Right atrium auricular region (tissue), 2 donors: ENCODE data around the gene KIF13A. TPM values are rescaled to one million over a fixed set of nuclear protein-coding genes. Genes with fewer than 3 reads are reported as not detected.
"Not testable (repeated sequence)": the region's sequence is repeated elsewhere in the genome, so short reads cannot be mapped to it uniquely, and the experiment has no call there.

ENCODE experiments used
- DNase-seq: peaks from one replicate; pipeline ENCODE4 v3.0.0-alpha.2; 2019; ENCODE audit warnings: low spot score
- H3K27ac ChIP-seq, 2 donors: fragments of 200-600 bp; sonication (generic); 1 replicate in 1 of 2; 2 replicates in 1 of 2; pipeline ENCODE4 v1.5.1; 2016 to 2019
- H3K27me3 ChIP-seq, 2 donors: fragments of 200-600 bp; sonication (generic); one replicate each; pipeline versions ENCODE4 v1.5.1 to v1.6.0; 2017 to 2019
- H3K36me3 ChIP-seq: fragments of 200-600 bp; sonication (generic); one replicate; pipeline ENCODE4 v1.5.1; 2016
- H3K4me1 ChIP-seq, 2 donors: fragments of 200-600 bp; sonication (generic); one replicate each; pipeline versions ENCODE4 v1.5.1 to v1.6.0; 2017 to 2019
- H3K4me3 ChIP-seq, 2 donors: fragments of 200-600 bp; sonication (generic); 1 replicate in 1 of 2; 2 replicates in 1 of 2; pipeline ENCODE4 v1.5.1; 2017 to 2019; ENCODE audit warnings: mild to moderate bottlenecking in 1 of 2, moderate library complexity in 1 of 2
- H3K9me3 ChIP-seq, 2 donors: fragments of 200-600 bp; sonication (generic); one replicate each; pipeline ENCODE4 v1.5.1; 2019
- CTCF ChIP-seq, 2 donors: fragments of 200-600 bp; sonication (generic); IDR thresholded peaks; one replicate each; pipeline ENCODE4 v1.5.1; 2019; ENCODE audit warnings: antibody characterized with exemption in 2 of 2
- total RNA-seq, 2 donors: library from RNA; depleted of rRNA; stranded (reverse); fragments of >200 nt; gene quantifications; one replicate each; pipeline ENCODE4 v1.1.0, GENCODE V29; 2016

KIF13A gene
- total RNA-seq, 2 donors from 2014 or later, result 56.6 to 68.3 TPM

GRCh38 chr6:17899491-17899890 is 87.9 kb downstream of the KIF13A start:
- H3K36me3 ChIP-seq, result peaks cover 9% of the 10 kb centered on the region

DNA sequence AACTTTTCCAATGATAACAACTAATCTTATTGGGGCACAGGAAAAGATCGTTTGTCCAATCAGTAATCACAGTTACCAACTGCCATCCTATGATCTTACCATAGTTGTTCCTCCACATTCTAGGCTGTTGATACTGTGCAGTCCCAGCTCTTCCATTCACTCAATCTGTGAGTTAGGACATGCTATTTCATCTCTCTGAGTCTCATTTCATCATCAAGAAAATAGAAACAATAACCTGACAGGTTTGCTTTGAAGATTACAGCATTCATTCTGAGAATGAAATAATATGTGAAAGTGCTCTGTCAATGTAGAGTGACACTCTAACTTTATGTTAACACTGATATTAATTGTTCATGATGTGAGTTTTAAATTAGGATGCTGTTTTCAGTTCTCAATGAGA is 89.8 kb downstream of the KIF13A start:
- no peaks in the 10 kb centered on the region for H3K27me3 ChIP-seq
- no peak overlapping the region for H3K27ac ChIP-seq
- peaks cover 10% of the 10 kb centered on the region for H3K36me3 ChIP-seq
- H3K9me3 ChIP-seq, result peaks cover 0 to 18% of the 10 kb centered on the region in 2 donors
- no peak overlapping the region for H3K4me3 ChIP-seq
- H3K4me1 ChIP-seq, result peaks cover 0 to 4% of the 10 kb centered on the region in 2 donors
- TF ChIP-seq CTCF (IDR thresholded peaks at IDR 0.05), result no peak
- no peak for DNase-seq

More at GRCh38 chr6:17899491-17899890, 87.9 kb downstream of the KIF13A start:
- Histone ChIP-seq H3K27ac (no peak overlapping the region), H3K4me1 (peaks cover 0 to 15% of the 10 kb centered on the region in 2 donors), H3K9me3 (peaks cover 0 to 12% of the 10 kb centered on the region in 2 donors), H3K4me3 (no peak overlapping the region), H3K27me3 (no peaks in the 10 kb centered on the region)
- DNase-seq, result no peak
- TF ChIP-seq CTCF (IDR thresholded peaks at IDR 0.05), result no peak

DNA sequence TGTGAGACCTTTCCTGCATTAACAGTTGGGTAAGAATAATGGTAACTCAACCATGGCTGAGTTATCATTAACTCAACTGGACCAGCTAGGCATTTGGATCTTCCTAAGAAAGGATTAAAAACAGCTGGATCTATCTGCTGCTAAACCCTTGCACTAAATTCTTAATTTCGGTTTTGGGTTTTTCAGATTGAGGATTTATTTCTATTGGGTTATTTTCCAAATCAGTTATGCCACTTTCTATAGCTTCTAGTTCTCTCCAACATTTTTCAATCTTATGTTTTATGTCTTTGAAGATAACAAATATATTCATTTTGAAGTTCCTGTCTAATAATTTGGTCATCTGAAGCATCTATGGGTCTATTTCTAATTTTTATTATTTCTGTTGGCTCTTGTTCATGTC is 92.5 kb downstream of the KIF13A start:
- Histone ChIP-seq H3K9me3 (peaks cover 0 to 18% of the 10 kb centered on the region in 2 donors), H3K36me3 (peaks cover 10% of the 10 kb centered on the region), H3K27me3 (no peaks in the 10 kb centered on the region), H3K27ac (no peak overlapping the region), H3K4me1 (no peaks in the 10 kb centered on the region), H3K4me3 (no peak overlapping the region)
- DNase-seq, result no peak
- no peak for TF ChIP-seq CTCF (IDR thresholded peaks at IDR 0.05)

DNA sequence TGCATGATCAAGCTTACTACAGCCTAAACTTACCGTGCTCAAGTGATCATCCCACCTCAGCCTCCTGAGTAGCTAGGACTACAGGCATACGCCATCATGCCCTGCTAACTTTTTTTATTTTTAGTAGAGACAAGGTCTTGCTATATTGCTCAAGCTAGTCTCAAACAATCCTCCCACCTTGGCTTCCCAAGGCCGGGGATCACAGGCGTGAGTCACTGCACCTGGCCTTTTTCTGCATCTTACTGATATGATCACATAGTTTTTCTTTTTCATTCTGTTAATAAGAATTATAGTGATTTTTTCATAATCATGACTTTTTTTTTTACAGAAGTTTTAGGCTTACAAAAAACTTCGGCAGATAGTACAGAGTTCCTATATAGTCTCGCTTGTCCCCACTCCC is 93.2 kb downstream of the KIF13A start:
- Histone ChIP-seq H3K27ac (no peak overlapping the region), H3K27me3 (no peaks in the 10 kb centered on the region), H3K4me1 (no peaks in the 10 kb centered on the region), H3K36me3 (peaks cover 10% of the 10 kb centered on the region), H3K9me3 (peaks cover 0 to 18% of the 10 kb centered on the region in 2 donors), H3K4me3 (no peak overlapping the region)
- no peak for DNase-seq
- TF ChIP-seq CTCF (IDR thresholded peaks at IDR 0.05), result no peak

DNA sequence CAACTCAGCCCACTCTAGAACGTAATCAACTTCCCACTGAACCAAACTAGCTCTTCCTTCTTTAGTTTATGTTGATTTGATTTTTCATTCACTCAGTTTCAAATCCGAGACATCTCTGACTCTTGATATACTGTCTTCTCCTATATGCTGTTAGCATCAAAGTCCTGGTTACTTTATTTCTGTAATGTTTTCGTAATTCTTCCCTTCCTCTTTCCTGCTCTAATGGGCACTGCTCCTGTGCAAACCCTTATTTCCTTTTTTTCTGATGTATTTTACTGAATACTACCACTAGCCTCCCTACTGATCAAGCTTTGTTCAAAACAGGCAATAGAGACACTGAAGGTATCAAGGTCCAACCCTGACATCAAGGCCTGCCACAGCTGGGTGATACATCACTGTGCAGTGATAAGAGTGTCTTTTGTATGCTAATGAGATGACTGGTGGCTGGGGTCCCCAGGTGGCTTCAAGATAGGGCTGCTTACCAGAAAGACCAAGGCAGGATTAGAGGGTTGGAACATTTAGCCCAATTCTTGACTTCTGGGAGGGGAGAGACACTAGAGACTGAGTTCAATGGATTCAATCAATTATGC is 95.2 kb downstream of the KIF13A start:
- Histone ChIP-seq H3K9me3 (peaks cover 0 to 18% of the 10 kb centered on the region in 2 donors), H3K27me3 (no peaks in the 10 kb centered on the region), H3K4me1 (no peaks in the 10 kb centered on the region), H3K36me3 (peaks cover 10% of the 10 kb centered on the region), H3K4me3 (no peak overlapping the region), H3K27ac (no peak overlapping the region)
- TF ChIP-seq CTCF (IDR thresholded peaks at IDR 0.05), result no peak
- DNase-seq, result no peak

DNA sequence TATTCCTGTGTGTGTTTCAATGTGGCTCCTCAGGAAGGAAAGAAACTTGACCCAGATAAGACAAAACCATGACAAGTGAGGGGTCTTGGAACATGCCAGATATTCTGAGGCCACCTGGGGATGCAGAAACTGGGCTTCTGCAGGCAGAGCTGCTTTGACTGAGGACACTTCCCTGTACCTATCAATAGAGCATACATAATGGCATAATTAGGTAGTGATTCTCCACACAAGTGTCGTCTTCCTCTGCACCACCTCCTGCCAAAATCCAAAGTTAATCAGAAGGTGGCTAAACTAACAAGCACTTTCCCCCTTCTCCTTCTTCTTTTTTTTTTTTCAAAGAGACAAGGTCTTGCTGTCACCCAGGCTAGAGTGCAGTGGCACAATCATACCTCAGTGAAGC is 97.1 kb downstream of the KIF13A start:
- H3K4me3 ChIP-seq, result no peak overlapping the region
- peaks cover 9% of the 10 kb centered on the region for H3K36me3 ChIP-seq
- peaks cover 0 to 10% of the 10 kb centered on the region in 2 donors for H3K4me1 ChIP-seq
- no peak for TF ChIP-seq CTCF (IDR thresholded peaks at IDR 0.05)
- H3K27me3 ChIP-seq, result no peaks in the 10 kb centered on the region
- no peak overlapping the region for H3K27ac ChIP-seq
- peaks cover 0 to 14% of the 10 kb centered on the region in 2 donors for H3K9me3 ChIP-seq
- DNase-seq, result no peak

- not testable (repeated sequence) for H3K9me3 ChIP-seq
- peaks cover 0 to 14% of the 10 kb centered on the region in 2 donors for H3K4me1 ChIP-seq
Measured at GRCh38 chr6:17889777-17890176, 97.7 kb downstream of the KIF13A start.

More at GRCh38 chr6:17889777-17890176, 97.7 kb downstream of the KIF13A start:
- not testable (repeated sequence) for H3K36me3 ChIP-seq, DNase-seq, H3K27me3 ChIP-seq, H3K27ac ChIP-seq, H3K4me3 ChIP-seq
